HepG2 (cell line): Measurements from ENCODE around the gene PITHD1. TPM values are rescaled to one million over a fixed set of nuclear protein-coding genes. Genes with fewer than 3 reads are reported as not detected.

Experiments used
- BRD4 ChIP-seq: sonication (generic); formaldehyde crosslinking; IDR thresholded peaks from 2 replicates; pipeline ENCODE4 v1.4.0; 2020; ENCODE audit warnings: missing genetic modification reagents
- CEBPB ChIP-seq: IDR thresholded peaks from 2 replicates; pipeline ENCODE4 v1.6.1; 2011; ENCODE audit warnings: low read depth, low read length, improper control_type of control experiment, borderline replicate concordance
- FOSL1 ChIP-seq: sonication (generic); formaldehyde crosslinking; IDR thresholded peaks from 2 replicates; pipeline ENCODE4 v1.9.0; 2021; ENCODE audit warnings: missing genetic modification reagents, borderline replicate concordance
- NCOR1 ChIP-seq: fragments of 200-600 bp; sonication (generic); IDR thresholded peaks from 2 replicates; pipeline ENCODE4 v1.7.0; 2017; ENCODE audit warnings: antibody characterized with exemption, low read length, borderline replicate concordance
- PRMT3 ChIP-seq: sonication (generic); formaldehyde crosslinking; IDR thresholded peaks from 2 replicates; pipeline ENCODE4 v1.8.1; 2022; ENCODE audit warnings: low read depth, mild to moderate bottlenecking, moderate library complexity, missing genetic modification reagents, borderline replicate concordance
- SMAD1 ChIP-seq: sonication (generic); formaldehyde crosslinking; IDR thresholded peaks from 2 replicates; pipeline ENCODE4 v1.4.0; 2020; ENCODE audit warnings: missing genetic modification reagents, low read depth, mild to moderate bottlenecking, borderline replicate concordance
- SYNCRIP ChIP-seq: fragments of 200-400 bp; formaldehyde crosslinking; IDR thresholded peaks from 2 replicates; pipeline ENCODE4 v1.6.1; 2018; ENCODE audit warnings: mild to moderate bottlenecking, low read depth, low read length; ENCODE audit not compliant: insufficient read depth
- TCF7L2 ChIP-seq: IDR thresholded peaks from 2 replicates; pipeline ENCODE4 v1.6.1; 2011; ENCODE audit warnings: mild to moderate bottlenecking, low read depth, low read length, moderate library complexity
- ZNF136 ChIP-seq: sonication (generic); formaldehyde crosslinking; IDR thresholded peaks from 2 replicates; pipeline ENCODE4 v1.8.1; 2022; ENCODE audit warnings: low read depth, mild to moderate bottlenecking, moderate library complexity, missing genetic modification reagents
- ZNF20 ChIP-seq: sonication (generic); formaldehyde crosslinking; IDR thresholded peaks from 2 replicates; pipeline ENCODE4 v1.4.0; 2020; ENCODE audit warnings: mild to moderate bottlenecking, moderate library complexity, missing genetic modification reagents
- ZNF468 ChIP-seq: sonication (generic); formaldehyde crosslinking; IDR thresholded peaks from 2 replicates; pipeline ENCODE4 v1.8.0; 2022; ENCODE audit warnings: mild to moderate bottlenecking, moderate library complexity, missing genetic modification reagents
- ZNF496 ChIP-seq: sonication (generic); formaldehyde crosslinking; IDR thresholded peaks from 2 replicates; pipeline ENCODE4 v1.8.1; 2023; ENCODE audit warnings: mild to moderate bottlenecking, moderate library complexity, missing genetic modification reagents; ENCODE audit not compliant: insufficient replicate concordance
- ZNF562 ChIP-seq: sonication (generic); formaldehyde crosslinking; IDR thresholded peaks from 2 replicates; pipeline ENCODE4 v1.8.0; 2022; ENCODE audit warnings: missing genetic modification reagents, borderline replicate concordance
- ZNF572 ChIP-seq: sonication (generic); formaldehyde crosslinking; IDR thresholded peaks from 2 replicates; pipeline ENCODE4 v1.5.1; 2020; ENCODE audit warnings: mild to moderate bottlenecking, missing genetic modification reagents
- ZNF775 ChIP-seq: sonication (generic); formaldehyde crosslinking; IDR thresholded peaks from 2 replicates; pipeline ENCODE4 v1.4.0; 2020; ENCODE audit warnings: missing genetic modification reagents, mild to moderate bottlenecking, moderate library complexity, borderline replicate concordance
- polyA plus RNA-seq, 8 experiments: library from polyadenylated mRNA; depleted of rRNA in 3 of 8; stranded (reverse) in 7 of 8; unstranded in 1 of 8; fragments of >200 nt; fragmentation: Illumina TruSeq in 4 of 8; extraction: Trizol in 4 of 8; gene quantifications; 2 replicates each; pipeline versions ENCODE4 v1.2.1 to v1.2.3, GENCODE V29; 2011 to 2016; ENCODE audit warnings: low read depth in 4 of 8, missing spikeins in 1 of 8, mixed read lengths in 1 of 8; ENCODE audit not compliant: insufficient read depth in 1 of 8
- total RNA-seq, 5 experiments: library from RNA; depleted of rRNA; stranded (reverse); fragments of >200 nt; fragmentation: Illumina TruSeq; extraction: Trizol; gene quantifications; 2 replicates each; pipeline ENCODE4 v1.2.3, GENCODE V29; 2016; ENCODE audit warnings: low read depth in 1 of 5
- TF ChIP-seq, protein P1 (sequence below): sonication (generic); formaldehyde crosslinking; IDR thresholded peaks from 2 replicates; pipeline ENCODE4 v1.4.0; 2020; ENCODE audit warnings: missing genetic modification reagents
- TF ChIP-seq, protein P2 (sequence below): sonication (generic); formaldehyde crosslinking; IDR thresholded peaks from 2 replicates; pipeline ENCODE4 v1.4.0; 2020; ENCODE audit warnings: missing genetic modification reagents, borderline replicate concordance
- TF ChIP-seq, protein P3 (sequence below): sonication (generic); IDR thresholded peaks from 2 replicates; pipeline ENCODE4 v1.6.1; 2016; ENCODE audit warnings: low read depth, borderline replicate concordance
- TF ChIP-seq, protein P4 (sequence below): IDR thresholded peaks from 2 replicates; pipeline ENCODE4 v1.4.0; 2020; ENCODE audit warnings: mild to moderate bottlenecking, missing genetic modification reagents

Gene PITHD1
- total and polyA plus RNA-seq, 2 of the 13 experiments (the other 11 are each of a cell fraction or from before 2014, with no cell fraction given): 28.0 to 37.3 TPM

DNA sequence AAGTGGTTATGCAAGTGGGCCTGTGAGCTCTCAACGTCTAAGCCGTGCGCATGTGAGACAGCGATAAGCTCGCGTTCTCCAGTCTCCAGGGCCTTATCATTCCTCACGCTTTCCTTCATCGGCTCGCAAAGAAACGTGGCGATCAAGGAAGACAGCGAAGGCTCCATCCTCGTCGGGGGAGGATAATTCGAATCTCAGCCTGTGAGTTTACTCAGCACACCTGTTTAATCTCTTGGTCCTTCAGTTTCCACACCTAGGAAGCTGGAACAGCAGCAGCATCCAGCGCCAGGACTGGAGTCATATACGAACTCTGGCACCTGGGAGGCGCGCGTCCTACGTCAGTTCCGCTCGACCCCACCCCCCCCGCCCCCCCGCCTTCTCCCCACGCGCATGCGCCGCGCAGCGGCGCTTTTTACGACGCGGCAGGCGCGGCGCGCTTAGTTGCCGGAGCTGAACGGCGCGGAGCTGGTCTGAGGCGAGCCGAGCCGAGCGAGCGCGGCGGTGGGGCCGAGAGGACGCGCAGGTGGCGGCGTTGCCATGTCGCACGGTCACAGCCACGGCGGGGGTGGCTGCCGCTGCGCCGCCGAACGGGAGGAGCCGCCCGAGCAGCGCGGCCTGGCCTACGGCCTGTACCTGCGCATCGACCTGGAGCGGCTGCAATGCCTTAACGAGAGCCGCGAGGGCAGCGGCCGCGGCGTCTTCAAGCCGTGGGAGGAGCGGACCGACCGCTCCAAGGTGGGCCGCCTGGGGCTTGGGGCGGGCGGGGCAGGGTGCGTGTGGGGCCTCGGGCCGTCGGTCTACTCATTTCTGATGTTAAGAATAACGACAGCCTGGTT is at the start of gene PITHD1 (continued):
- TF ChIP-seq, protein P1, sequence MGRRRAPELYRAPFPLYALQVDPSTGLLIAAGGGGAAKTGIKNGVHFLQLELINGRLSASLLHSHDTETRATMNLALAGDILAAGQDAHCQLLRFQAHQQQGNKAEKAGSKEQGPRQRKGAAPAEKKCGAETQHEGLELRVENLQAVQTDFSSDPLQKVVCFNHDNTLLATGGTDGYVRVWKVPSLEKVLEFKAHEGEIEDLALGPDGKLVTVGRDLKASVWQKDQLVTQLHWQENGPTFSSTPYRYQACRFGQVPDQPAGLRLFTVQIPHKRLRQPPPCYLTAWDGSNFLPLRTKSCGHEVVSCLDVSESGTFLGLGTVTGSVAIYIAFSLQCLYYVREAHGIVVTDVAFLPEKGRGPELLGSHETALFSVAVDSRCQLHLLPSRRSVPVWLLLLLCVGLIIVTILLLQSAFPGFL (CRISPR knock-in tag): 0 out of 2 replicates have a peak, but pooled peaks have one; percentile 43
- TF ChIP-seq ZNF496 (no peak), SMAD1 (CRISPR knock-in tag) (no peak), FOSL1 (CRISPR knock-in tag) (no peak), ZNF562 (CRISPR knock-in tag) (no peak), SYNCRIP (no peak), ZNF775 (CRISPR knock-in tag) (no peak), TCF7L2 (no peak), ZNF572 (CRISPR knock-in tag) (no peak), ZNF468 (CRISPR knock-in tag) (no peak), ZNF136 (CRISPR knock-in tag) (no peak), ZNF20 (no peak), PRMT3 (CRISPR knock-in tag) (peak; percentile 75; the same call in 1 of the 2 replicates), NCOR1 (no peak), BRD4 (CRISPR knock-in tag) (no peak), CEBPB (no peak)
- TF ChIP-seq, protein P2, sequence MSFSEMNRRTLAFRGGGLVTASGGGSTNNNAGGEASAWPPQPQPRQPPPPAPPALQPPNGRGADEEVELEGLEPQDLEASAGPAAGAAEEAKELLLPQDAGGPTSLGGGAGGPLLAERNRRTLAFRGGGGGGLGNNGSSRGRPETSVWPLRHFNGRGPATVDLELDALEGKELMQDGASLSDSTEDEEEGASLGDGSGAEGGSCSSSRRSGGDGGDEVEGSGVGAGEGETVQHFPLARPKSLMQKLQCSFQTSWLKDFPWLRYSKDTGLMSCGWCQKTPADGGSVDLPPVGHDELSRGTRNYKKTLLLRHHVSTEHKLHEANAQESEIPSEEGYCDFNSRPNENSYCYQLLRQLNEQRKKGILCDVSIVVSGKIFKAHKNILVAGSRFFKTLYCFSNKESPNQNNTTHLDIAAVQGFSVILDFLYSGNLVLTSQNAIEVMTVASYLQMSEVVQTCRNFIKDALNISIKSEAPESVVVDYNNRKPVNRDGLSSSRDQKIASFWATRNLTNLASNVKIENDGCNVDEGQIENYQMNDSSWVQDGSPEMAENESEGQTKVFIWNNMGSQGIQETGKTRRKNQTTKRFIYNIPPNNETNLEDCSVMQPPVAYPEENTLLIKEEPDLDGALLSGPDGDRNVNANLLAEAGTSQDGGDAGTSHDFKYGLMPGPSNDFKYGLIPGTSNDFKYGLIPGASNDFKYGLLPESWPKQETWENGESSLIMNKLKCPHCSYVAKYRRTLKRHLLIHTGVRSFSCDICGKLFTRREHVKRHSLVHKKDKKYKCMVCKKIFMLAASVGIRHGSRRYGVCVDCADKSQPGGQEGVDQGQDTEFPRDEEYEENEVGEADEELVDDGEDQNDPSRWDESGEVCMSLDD (CRISPR knock-in tag): no peak
- TF ChIP-seq, protein P3, sequence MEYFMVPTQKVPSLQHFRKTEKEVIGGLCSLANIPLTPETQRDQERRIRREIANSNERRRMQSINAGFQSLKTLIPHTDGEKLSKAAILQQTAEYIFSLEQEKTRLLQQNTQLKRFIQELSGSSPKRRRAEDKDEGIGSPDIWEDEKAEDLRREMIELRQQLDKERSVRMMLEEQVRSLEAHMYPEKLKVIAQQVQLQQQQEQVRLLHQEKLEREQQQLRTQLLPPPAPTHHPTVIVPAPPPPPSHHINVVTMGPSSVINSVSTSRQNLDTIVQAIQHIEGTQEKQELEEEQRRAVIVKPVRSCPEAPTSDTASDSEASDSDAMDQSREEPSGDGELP: peak; percentile 52; the same call in 1 of the 2 replicates
- TF ChIP-seq, protein P4, sequence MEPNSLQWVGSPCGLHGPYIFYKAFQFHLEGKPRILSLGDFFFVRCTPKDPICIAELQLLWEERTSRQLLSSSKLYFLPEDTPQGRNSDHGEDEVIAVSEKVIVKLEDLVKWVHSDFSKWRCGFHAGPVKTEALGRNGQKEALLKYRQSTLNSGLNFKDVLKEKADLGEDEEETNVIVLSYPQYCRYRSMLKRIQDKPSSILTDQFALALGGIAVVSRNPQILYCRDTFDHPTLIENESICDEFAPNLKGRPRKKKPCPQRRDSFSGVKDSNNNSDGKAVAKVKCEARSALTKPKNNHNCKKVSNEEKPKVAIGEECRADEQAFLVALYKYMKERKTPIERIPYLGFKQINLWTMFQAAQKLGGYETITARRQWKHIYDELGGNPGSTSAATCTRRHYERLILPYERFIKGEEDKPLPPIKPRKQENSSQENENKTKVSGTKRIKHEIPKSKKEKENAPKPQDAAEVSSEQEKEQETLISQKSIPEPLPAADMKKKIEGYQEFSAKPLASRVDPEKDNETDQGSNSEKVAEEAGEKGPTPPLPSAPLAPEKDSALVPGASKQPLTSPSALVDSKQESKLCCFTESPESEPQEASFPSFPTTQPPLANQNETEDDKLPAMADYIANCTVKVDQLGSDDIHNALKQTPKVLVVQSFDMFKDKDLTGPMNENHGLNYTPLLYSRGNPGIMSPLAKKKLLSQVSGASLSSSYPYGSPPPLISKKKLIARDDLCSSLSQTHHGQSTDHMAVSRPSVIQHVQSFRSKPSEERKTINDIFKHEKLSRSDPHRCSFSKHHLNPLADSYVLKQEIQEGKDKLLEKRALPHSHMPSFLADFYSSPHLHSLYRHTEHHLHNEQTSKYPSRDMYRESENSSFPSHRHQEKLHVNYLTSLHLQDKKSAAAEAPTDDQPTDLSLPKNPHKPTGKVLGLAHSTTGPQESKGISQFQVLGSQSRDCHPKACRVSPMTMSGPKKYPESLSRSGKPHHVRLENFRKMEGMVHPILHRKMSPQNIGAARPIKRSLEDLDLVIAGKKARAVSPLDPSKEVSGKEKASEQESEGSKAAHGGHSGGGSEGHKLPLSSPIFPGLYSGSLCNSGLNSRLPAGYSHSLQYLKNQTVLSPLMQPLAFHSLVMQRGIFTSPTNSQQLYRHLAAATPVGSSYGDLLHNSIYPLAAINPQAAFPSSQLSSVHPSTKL (CRISPR knock-in tag): no peak
